Nephron (organoid): ENCODE data around the gene ADD3.

Experiments used
- H3K27ac Mint-ChIP-seq, 3 experiments: 2 replicates each; pipeline ENCODE4 v1.8.0; 2020; ENCODE audit warnings: mixed read lengths in 3 of 3, mild to moderate bottlenecking in 2 of 3, moderate library complexity in 1 of 3
- H3K27me3 Mint-ChIP-seq: 2 replicates; pipeline ENCODE4 v1.8.0; 2021; ENCODE audit warnings: low read depth, mild to moderate bottlenecking, moderate library complexity, mixed read lengths
- H3K36me3 Mint-ChIP-seq: 2 replicates; pipeline ENCODE4 v1.8.0; 2020; ENCODE audit warnings: low read depth, mixed read lengths
- H3K4me1 Mint-ChIP-seq: 2 replicates; pipeline ENCODE4 v1.8.0; 2020; ENCODE audit warnings: mixed read lengths
- H3K4me3 Mint-ChIP-seq, 3 experiments: 2 replicates each; pipeline ENCODE4 v1.8.0; 2020; ENCODE audit warnings: mild to moderate bottlenecking in 3 of 3, mixed read lengths in 3 of 3, moderate library complexity in 2 of 3
- H3K9me3 Mint-ChIP-seq: 2 replicates; pipeline ENCODE4 v1.8.0; 2020; ENCODE audit warnings: mixed read lengths
- TF ChIP-seq, protein P1 (sequence below), 3 experiments: fragments of 200-600 bp; sonication (generic); IDR thresholded peaks; one replicate each; pipeline ENCODE4 v1.5.0; 2021; ENCODE audit warnings: antibody characterized with exemption in 3 of 3; ENCODE audit not compliant: unreplicated experiment in 3 of 3

Gene ADD3

DNA sequence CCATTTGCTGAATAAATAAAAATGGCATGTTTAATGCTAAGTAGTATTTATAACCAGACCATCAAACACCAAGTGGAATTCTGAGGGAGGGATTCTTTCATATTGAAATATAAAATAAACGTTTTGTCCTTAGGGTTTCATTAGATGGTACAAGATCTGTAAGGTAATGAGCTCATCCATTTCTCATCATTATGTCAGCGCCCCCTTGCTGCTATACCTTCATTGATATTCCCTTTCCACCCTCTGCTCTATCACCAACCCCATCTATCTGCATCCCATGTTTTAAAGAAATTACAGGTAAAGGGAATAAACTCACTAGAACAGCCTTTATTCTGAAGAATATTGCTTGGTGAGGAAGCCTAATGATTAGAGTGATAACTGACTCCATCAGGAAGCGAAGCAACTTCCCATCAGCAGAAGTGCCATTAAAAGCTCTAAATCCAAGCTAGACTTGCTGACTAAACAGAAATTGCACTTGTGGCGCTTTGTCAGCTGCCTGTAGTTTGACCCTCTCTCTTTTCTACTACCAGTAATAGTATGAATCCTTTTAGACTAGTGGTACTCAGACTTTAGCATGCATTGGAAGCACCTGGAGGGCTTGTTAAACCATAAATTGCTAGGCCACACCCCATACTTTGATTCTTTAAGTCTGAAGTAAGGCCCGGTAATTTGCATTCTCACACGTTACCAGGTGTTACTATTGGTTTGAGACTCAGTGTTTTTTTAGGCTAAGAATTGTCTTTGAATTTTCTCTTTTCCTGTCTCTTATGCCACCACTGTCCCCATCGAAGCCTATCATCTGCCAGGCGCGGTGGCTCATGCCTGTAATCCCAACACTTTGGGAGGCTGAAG is 27.5 kb downstream of the ADD3 start:
- Mint-ChIP-seq H3K4me3 (no peak overlapping the region), H3K36me3 (no peaks in the 10 kb centered on the region), H3K27me3 (no peaks in the 10 kb centered on the region), H3K27ac (peak overlapping the region in 2 of 3 experiments; percentile 1 to 7), H3K4me1 (peaks cover 28% of the 10 kb centered on the region), H3K9me3 (no peaks in the 10 kb centered on the region)
- TF ChIP-seq, protein P1, sequence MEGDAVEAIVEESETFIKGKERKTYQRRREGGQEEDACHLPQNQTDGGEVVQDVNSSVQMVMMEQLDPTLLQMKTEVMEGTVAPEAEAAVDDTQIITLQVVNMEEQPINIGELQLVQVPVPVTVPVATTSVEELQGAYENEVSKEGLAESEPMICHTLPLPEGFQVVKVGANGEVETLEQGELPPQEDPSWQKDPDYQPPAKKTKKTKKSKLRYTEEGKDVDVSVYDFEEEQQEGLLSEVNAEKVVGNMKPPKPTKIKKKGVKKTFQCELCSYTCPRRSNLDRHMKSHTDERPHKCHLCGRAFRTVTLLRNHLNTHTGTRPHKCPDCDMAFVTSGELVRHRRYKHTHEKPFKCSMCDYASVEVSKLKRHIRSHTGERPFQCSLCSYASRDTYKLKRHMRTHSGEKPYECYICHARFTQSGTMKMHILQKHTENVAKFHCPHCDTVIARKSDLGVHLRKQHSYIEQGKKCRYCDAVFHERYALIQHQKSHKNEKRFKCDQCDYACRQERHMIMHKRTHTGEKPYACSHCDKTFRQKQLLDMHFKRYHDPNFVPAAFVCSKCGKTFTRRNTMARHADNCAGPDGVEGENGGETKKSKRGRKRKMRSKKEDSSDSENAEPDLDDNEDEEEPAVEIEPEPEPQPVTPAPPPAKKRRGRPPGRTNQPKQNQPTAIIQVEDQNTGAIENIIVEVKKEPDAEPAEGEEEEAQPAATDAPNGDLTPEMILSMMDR (IDR thresholded peaks at IDR 0.05; ENCODE audit: unreplicated experiment in 3 of 3) = no peak

DNA sequence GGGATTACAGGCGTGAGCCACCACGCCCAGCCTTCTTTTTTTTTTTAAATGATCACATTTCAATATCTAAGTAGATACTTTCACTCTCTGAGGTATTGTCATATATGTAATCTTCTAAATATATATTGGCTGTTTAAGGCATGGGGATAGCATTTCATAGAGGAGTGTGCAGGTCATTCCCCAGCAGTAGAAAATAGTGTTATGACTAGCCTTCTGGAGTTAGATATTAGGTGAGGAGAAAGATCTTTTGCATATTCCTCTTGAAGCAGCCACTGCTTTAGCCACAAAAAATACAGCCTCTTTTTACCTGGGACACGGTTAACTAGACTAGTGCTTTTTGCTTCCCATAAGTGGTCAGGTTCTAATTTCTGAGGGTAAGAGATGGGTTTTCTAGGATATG is 28.9 kb downstream of the ADD3 start:
- peaks cover 37% of the 10 kb centered on the region for H3K4me1 Mint-ChIP-seq
- no peaks in the 10 kb centered on the region for H3K27me3 Mint-ChIP-seq
- no peaks in the 10 kb centered on the region for H3K9me3 Mint-ChIP-seq
- peak overlapping the region in 2 of 3 experiments; percentile 20 to 42 for H3K27ac Mint-ChIP-seq
- no peaks in the 10 kb centered on the region for H3K36me3 Mint-ChIP-seq
- no peak overlapping the region for H3K4me3 Mint-ChIP-seq
- TF ChIP-seq, protein P1 (IDR thresholded peaks at IDR 0.05; ENCODE audit: unreplicated experiment in 3 of 3) = no peak

DNA sequence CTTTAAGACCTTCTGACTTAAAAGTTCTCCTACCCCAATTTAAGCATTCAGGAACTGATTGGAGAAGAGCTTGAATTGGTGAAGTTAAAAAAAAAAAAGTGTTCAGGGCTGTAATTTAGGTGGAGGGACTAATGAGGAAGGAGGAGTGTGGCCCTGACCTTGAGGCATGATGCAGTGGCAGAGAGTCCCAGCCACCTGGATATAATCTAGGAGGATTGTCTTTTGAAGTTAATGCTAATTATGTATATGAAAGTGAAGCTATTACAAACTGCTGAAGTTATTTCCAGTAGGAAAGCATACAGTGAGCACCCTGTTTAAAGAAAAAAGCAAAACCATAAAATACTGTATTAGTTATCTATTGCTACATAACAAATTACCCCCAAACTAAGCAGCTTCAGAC is 31.5 kb downstream of the ADD3 start:
- Mint-ChIP-seq H3K4me3 (no peak overlapping the region), H3K27me3 (no peaks in the 10 kb centered on the region)
- TF ChIP-seq, protein P1 (IDR thresholded peaks at IDR 0.05; ENCODE audit: unreplicated experiment in 3 of 3) = no peak

DNA sequence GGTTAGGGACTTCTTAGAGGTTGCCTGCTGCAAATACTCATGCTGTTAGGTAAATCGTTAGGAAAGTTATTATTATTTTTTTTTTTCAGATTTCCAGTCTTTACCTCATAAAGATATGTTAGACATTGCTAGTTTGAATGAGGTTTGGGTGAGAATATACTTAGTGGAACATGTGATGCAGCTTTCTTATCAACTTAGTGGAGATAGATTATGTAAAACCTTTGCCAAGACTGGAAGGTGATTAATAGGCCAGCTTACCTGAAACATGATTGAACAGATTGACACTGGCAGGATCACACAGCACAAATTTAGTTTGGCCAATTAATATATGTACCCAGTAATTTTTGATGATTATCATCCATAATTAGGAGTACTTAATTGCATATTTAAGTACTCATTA is 32.3 kb downstream of the ADD3 start:
- Mint-ChIP-seq H3K4me3 (no peak overlapping the region), H3K27me3 (no peaks in the 10 kb centered on the region), H3K4me1 (peaks cover 25% of the 10 kb centered on the region), H3K9me3 (no peaks in the 10 kb centered on the region), H3K27ac (peak overlapping the region in 2 of 3 experiments; percentile 9 to 39), H3K36me3 (peaks cover 12% of the 10 kb centered on the region)
- TF ChIP-seq, protein P1 (IDR thresholded peaks at IDR 0.05; ENCODE audit: unreplicated experiment in 3 of 3) = no peak

More for the DNA sequence above, 31.5 kb downstream of the ADD3 start:
- Mint-ChIP-seq H3K4me1 (peaks cover 28% of the 10 kb centered on the region), H3K36me3 (peaks cover 6% of the 10 kb centered on the region), H3K9me3 (no peaks in the 10 kb centered on the region), H3K27ac (peak overlapping the region in 1 of 3 experiments; percentile 21)

DNA sequence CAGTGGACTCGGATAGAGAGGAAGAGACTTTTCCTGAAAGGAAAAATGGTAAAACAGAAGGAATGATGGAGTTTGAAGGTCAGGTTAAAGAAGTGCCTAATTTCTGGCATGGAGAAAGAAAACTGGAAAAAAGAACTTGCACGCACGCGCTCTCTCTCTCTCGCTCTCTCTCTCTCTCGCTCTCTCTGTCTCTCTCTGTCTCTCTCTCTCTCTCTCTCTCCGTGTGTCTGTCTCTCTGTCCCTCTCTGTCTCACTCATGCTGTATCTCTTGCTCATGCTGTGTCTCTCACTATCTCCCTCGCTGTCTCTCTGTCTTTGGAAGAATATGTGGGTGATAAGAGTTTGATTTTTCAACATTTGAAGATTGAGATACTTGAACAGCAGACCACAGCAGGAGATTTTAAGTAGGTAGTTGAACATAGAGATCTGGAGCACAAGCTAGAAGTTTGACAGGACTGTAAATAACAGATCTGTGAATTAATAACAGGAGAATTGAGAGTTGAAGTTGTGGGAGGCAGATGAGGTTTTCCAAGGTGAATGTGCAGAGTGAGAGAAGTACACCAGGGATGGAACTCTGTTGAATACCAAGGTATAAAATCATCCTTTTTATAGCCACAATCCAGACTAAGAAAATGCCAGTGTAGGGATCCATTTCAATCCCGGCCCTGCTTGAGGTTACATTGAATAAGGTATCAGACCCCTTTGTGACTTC is 33.1 kb downstream of the ADD3 start:
- Mint-ChIP-seq H3K9me3 (no peaks in the 10 kb centered on the region), H3K27ac (peak overlapping the region; percentile 9 to 39 (median 11)), H3K4me3 (no peak overlapping the region), H3K4me1 (peaks cover 20% of the 10 kb centered on the region), H3K36me3 (peaks cover 12% of the 10 kb centered on the region), H3K27me3 (no peaks in the 10 kb centered on the region)
- TF ChIP-seq, protein P1 (IDR thresholded peaks at IDR 0.05; ENCODE audit: unreplicated experiment in 3 of 3) = no peak
